ENCODE results near the gene SENP1. TPM values are rescaled to one million over a fixed set of nuclear protein-coding genes. Genes with fewer than 3 reads are reported as not detected.
A peak's percentile ranks its signal among the peaks of the same experiment; 100 is the strongest.

SENP1 gene
- total RNA-seq, 6 donors from 2014 or later: 6.3 to 27.3 (median 13.5) TPM

DNA sequence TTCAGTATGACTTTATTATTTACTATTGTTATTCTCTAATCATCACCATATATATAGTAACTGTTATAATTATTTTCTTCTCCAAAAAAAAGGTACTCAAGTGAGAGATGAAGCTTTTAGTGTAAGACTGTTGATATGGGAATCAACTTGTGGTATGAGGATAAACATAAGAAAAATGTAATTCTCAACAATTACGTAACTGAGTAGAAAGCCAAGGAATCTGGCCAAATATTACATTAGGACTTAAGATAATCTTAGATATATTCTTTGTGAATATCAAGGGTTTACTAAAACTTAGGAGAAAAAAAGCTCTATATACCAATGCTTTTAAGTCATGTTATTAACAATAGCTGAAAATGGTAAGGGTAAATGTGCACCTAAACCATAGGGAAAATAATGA is 13.3 kb downstream of the SENP1 start:
- no peaks in the 10 kb centered on the region for H3K4me1 ChIP-seq
- TF ChIP-seq EP300 (IDR thresholded peaks at IDR 0.05) (no peak), POLR2AphosphoS5 (IDR thresholded peaks at IDR 0.05) (no peak), POLR2A (IDR thresholded peaks at IDR 0.05) (no peak)
- TF ChIP-seq, protein P1, sequence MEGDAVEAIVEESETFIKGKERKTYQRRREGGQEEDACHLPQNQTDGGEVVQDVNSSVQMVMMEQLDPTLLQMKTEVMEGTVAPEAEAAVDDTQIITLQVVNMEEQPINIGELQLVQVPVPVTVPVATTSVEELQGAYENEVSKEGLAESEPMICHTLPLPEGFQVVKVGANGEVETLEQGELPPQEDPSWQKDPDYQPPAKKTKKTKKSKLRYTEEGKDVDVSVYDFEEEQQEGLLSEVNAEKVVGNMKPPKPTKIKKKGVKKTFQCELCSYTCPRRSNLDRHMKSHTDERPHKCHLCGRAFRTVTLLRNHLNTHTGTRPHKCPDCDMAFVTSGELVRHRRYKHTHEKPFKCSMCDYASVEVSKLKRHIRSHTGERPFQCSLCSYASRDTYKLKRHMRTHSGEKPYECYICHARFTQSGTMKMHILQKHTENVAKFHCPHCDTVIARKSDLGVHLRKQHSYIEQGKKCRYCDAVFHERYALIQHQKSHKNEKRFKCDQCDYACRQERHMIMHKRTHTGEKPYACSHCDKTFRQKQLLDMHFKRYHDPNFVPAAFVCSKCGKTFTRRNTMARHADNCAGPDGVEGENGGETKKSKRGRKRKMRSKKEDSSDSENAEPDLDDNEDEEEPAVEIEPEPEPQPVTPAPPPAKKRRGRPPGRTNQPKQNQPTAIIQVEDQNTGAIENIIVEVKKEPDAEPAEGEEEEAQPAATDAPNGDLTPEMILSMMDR (IDR thresholded peaks at IDR 0.05): no peak
- 70 to 72% methylated on average over 1 of the region's 1 CpG for WGBS, 2 donors
- peaks cover 5 to 88% (median 36%) of the 10 kb centered on the region in 4 donors for H3K36me3 ChIP-seq
- no peaks in the 10 kb centered on the region for H3K9me3 ChIP-seq
- DNase-seq: no peak
- no peak overlapping the region for H3K27ac ChIP-seq
- ATAC-seq (ENCODE audit: low FRiP score in 2 of 2): no peak
- H3K27me3 ChIP-seq: no peaks in the 10 kb centered on the region
- H3K4me3 ChIP-seq: no peak overlapping the region

DNA sequence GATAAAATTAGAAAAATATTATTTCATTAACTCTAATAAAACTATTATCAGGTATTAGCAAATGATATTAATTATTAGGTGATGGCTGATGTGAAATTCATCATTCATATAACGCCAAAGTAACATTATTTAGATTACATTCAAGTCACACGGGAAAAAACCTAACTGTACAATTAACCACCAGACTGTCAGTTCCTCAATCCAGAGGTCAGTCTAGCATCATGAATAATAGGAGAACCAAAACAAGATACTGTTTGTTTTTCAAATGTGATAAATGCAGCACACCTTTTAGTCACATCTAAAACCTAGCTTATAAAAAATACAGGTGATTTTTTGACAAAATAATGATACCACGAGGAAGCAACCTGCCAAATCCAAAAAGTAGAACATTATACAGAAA is 19.6 kb downstream of the SENP1 start:
- TF ChIP-seq EP300 (IDR thresholded peaks at IDR 0.05) (no peak), POLR2AphosphoS5 (IDR thresholded peaks at IDR 0.05) (no peak), POLR2A (IDR thresholded peaks at IDR 0.05) (no peak)
- TF ChIP-seq, protein P1 (IDR thresholded peaks at IDR 0.05): no peak
- no peak for DNase-seq
- Histone ChIP-seq H3K36me3 (peaks cover 19 to 91% (median 42%) of the 10 kb centered on the region in 4 donors), H3K27ac (no peak overlapping the region), H3K9me3 (no peaks in the 10 kb centered on the region), H3K4me1 (no peaks in the 10 kb centered on the region), H3K4me3 (no peak overlapping the region), H3K27me3 (no peaks in the 10 kb centered on the region)
- ATAC-seq (ENCODE audit: low FRiP score in 2 of 2): no peak
- 82 to 87% methylated on average over 3 of the region's 3 CpGs for WGBS, 2 donors

DNA sequence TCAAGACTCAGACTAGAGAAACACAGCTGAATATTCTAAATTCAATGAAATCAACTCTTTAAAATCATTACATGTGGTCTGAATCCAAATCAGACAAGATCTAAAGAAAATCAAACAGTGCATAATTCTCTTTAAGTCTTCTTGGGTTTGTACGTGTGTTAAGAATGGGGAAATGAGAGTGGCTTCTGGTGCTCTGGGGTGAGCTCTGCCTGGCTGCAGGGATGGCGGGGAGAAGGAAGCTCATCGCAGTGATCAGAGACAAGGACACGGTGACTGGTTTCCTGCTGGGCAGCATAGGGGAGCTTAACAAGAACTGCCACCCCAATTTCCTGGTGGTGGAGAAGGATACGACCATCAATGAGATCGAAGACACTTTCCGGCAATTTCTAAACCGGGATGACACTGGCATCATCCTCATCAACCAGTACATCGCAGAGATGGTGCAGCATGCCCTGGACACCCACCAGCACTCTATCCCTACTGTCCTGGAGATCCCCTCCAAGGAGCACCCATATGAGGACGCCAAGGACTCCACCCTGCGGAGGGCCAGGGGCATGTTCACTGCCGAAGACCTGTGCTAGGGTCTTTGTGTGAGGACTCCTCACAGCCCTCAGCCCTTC is 20.9 kb downstream of the SENP1 start:
- 83 to 90% methylated on average over 12 of the region's 12 CpGs for WGBS, 2 donors
- Histone ChIP-seq H3K27me3 (no peaks in the 10 kb centered on the region), H3K9me3 (no peaks in the 10 kb centered on the region), H3K4me3 (no peak overlapping the region), H3K36me3 (peaks cover 19 to 90% (median 41%) of the 10 kb centered on the region in 4 donors), H3K27ac (no peak overlapping the region), H3K4me1 (no peaks in the 10 kb centered on the region)
- DNase-seq (no peak), ATAC-seq (ENCODE audit: low FRiP score in 2 of 2) (no peak)
- TF ChIP-seq EP300 (IDR thresholded peaks at IDR 0.05) (no peak), POLR2A (IDR thresholded peaks at IDR 0.05) (no peak), POLR2AphosphoS5 (IDR thresholded peaks at IDR 0.05) (no peak)
- TF ChIP-seq, protein P1 (IDR thresholded peaks at IDR 0.05): no peak

DNA sequence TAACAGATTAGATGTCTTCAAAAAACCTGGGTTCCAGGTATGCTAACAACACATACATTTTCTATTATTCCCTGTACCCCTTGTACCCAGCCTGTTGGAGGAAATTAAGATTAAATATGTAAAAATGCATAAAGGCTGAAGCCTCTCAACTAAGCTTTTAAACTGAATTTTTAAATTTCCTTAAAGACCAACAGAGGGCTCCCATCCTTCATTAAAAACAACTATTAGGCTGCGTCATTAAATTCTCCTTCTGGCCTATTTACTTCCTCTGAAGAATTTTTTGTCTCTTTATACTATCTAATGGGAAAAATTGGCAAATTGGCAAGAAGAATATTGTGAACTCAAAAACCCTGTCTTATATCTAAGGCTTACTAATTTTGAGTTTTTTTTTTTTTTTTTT is 21.8 kb downstream of the SENP1 start:
- no peak for ATAC-seq (ENCODE audit: low FRiP score in 2 of 2)
- WGBS, 2 donors: 66 to 82% methylated on average over 1 of the region's 1 CpG
- Histone ChIP-seq H3K36me3 (peaks cover 17 to 88% (median 40%) of the 10 kb centered on the region in 4 donors), H3K4me1 (peaks cover 0 to 2% (median 0%) of the 10 kb centered on the region in 4 donors), H3K27ac (no peak overlapping the region), H3K4me3 (no peak overlapping the region), H3K9me3 (no peaks in the 10 kb centered on the region), H3K27me3 (no peaks in the 10 kb centered on the region)
- DNase-seq: no peak
- TF ChIP-seq POLR2AphosphoS5 (IDR thresholded peaks at IDR 0.05): no peak
- TF ChIP-seq, protein P1 (IDR thresholded peaks at IDR 0.05): peak in 1 of 6 experiments; percentile 25
- TF ChIP-seq POLR2A (IDR thresholded peaks at IDR 0.05): no peak

DNA sequence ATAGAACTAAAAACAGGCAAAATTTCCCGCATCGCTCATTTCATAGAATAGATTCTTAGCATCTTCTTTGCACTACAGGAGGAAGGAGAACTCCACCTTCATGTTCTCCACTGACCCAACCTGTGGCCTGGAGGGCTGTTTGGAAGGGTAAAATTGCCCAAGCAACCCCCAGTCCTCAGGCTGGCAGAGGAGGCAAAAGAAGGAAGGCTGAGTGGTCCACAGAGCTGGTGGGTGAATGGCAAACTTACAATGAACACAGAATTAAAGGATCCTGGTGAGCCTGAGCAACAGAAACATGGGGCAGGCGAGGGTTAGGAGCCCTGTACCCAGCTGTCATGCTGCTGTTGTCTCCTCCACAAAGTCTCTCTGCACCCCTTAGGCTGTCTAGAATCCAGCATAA is 25.1 kb downstream of the SENP1 start:
- WGBS, 2 donors: 95 to 96% methylated on average over 3 of the region's 3 CpGs
- H3K4me1 ChIP-seq: peaks cover 0 to 7% (median 0%) of the 10 kb centered on the region in 4 donors
- no peak for DNase-seq
- TF ChIP-seq POLR2A (IDR thresholded peaks at IDR 0.05) (no peak), POLR2AphosphoS5 (IDR thresholded peaks at IDR 0.05) (no peak), EP300 (IDR thresholded peaks at IDR 0.05) (no peak)
- TF ChIP-seq, protein P1 (IDR thresholded peaks at IDR 0.05): no peak
- no peaks in the 10 kb centered on the region for H3K9me3 ChIP-seq
- H3K27me3 ChIP-seq: no peaks in the 10 kb centered on the region
- no peak overlapping the region for H3K27ac ChIP-seq
- H3K4me3 ChIP-seq: no peak overlapping the region
- no peak for ATAC-seq (ENCODE audit: low FRiP score in 2 of 2)
- peaks cover 9 to 66% (median 20%) of the 10 kb centered on the region in 4 donors for H3K36me3 ChIP-seq
